ENCODE data around the gene MEF2D. TPM values are rescaled to one million over a fixed set of nuclear protein-coding genes. Genes with fewer than 3 reads are reported as not detected.

MEF2D gene
- total RNA-seq, 5 donors from 2014 or later (not counting 1 experiment from before 2014, with no cell fraction given) = 60.7 to 133 (median 79.3) TPM

- H3K27ac Mint-ChIP-seq = peak overlapping the region; percentile 92
- DNase-seq = no peak
- H3K27me3 ChIP-seq (replicated peaks in 1 of 2; ENCODE audit: control insufficient read depth in 2 of 2, extremely low read depth in 1 of 2, insufficient read depth in 2 of 2, low read length in 1 of 2) = no peaks in the 10 kb centered on the region
- POLR2A ChIA-PET = interaction anchor here (0.6 to 1.6 kb wide), 5 partner anchors 9 to 80 kb away, joined by 3 to 14 read pairs (median 3); partner anchors contain the start of gene MEF2D (in 1 of the 2)
- peaks cover 58 to 95% of the 10 kb centered on the region in 2 experiments for H3K4me1 ChIP-seq (ENCODE audit: control insufficient read depth in 1 of 2, extremely low read depth in 1 of 2, insufficient read depth in 2 of 2, low read length in 2 of 2)
- peak overlapping the region; percentile 75 for H3K27ac ChIP-seq (ENCODE audit: low read length)
- peak overlapping the region in 1 of 2 donors; percentile 13 for H3K4me3 ChIP-seq (ENCODE audit: control insufficient read depth in 1 of 2, extremely low read depth in 1 of 2, low read length in 1 of 2)
- no peak for ATAC-seq (replicated peaks in 1 of 4)
- H3K4me1 Mint-ChIP-seq = peaks cover 96 to 99% (median 97%) of the 10 kb centered on the region in 3 donors
- no peaks in the 10 kb centered on the region for H3K27me3 Mint-ChIP-seq
- no peaks in the 10 kb centered on the region for H3K9me3 ChIP-seq
- 40% methylated on average over 7 of the region's 10 CpGs for WGBS (ENCODE audit: insufficient coverage)
- H3K4me3 Mint-ChIP-seq = peak overlapping the region; percentile 54 to 82 (median 64)
- CTCF ChIA-PET = interaction anchor here (0.7 to 4.2 kb wide), 6 partner anchors 9 to 80 kb away, joined by 3 to 31 read pairs (median 6); partner anchors contain the start of gene MEF2D (in 1 of the 2)
- H3K36me3 ChIP-seq (ENCODE audit: control insufficient read depth in 2 of 2, extremely low read depth in 1 of 2, insufficient read depth in 1 of 2, low read length in 1 of 2) = peaks cover 0 to 24% of the 10 kb centered on the region in 2 donors
- H3K36me3 Mint-ChIP-seq = peaks cover 22% of the 10 kb centered on the region
- no peaks in the 10 kb centered on the region for H3K9me3 Mint-ChIP-seq
Measured at GRCh38 chr1:156490401-156491032, 10.1 kb downstream of the MEF2D start.

GRCh38 chr1:156489935-156490293, 10.7 kb downstream of the MEF2D start:
- Histone ChIP-seq H3K27me3 (replicated peaks in 1 of 2; ENCODE audit: control insufficient read depth in 2 of 2, extremely low read depth in 1 of 2, insufficient read depth in 2 of 2, low read length in 1 of 2) (no peaks in the 10 kb centered on the region), H3K27ac (ENCODE audit: low read length) (peak overlapping the region; percentile 75), H3K9me3 (no peaks in the 10 kb centered on the region), H3K4me3 (ENCODE audit: control insufficient read depth in 1 of 2, extremely low read depth in 1 of 2, low read length in 1 of 2) (peak overlapping the region in 1 of 2 donors; percentile 13), H3K4me1 (ENCODE audit: control insufficient read depth in 1 of 2, extremely low read depth in 1 of 2, insufficient read depth in 2 of 2, low read length in 2 of 2) (peaks cover 57 to 93% of the 10 kb centered on the region in 2 experiments), H3K36me3 (ENCODE audit: control insufficient read depth in 2 of 2, extremely low read depth in 1 of 2, insufficient read depth in 1 of 2, low read length in 1 of 2) (peaks cover 0 to 19% of the 10 kb centered on the region in 2 donors)
- no peak for DNase-seq
- ChIA-PET CTCF (interaction anchor here (0.9 to 4.2 kb wide), 6 partner anchors 9 to 15 kb away, joined by 5 to 31 read pairs (median 7); partner anchors contain the start of gene MEF2D (in 1 of the 2)), POLR2A (interaction anchor here in 1 of 2 donors (0.8 to 1.6 kb wide), 2 partner anchors 9 to 11 kb away, joined by 3 to 14 read pairs; partner anchors contain the start of gene MEF2D)
- H3K4me3 Mint-ChIP-seq = peak overlapping the region; percentile 48 to 82 (median 56)
- H3K27ac Mint-ChIP-seq = peak overlapping the region; percentile 92
- H3K27me3 Mint-ChIP-seq = no peaks in the 10 kb centered on the region
- WGBS (ENCODE audit: insufficient coverage) = 14% methylated on average over 6 of the region's 7 CpGs
- peaks cover 17% of the 10 kb centered on the region for H3K36me3 Mint-ChIP-seq
- H3K4me1 Mint-ChIP-seq = peaks cover 95 to 97% (median 95%) of the 10 kb centered on the region in 3 donors
- no peaks in the 10 kb centered on the region for H3K9me3 Mint-ChIP-seq
- peak in 1 of 4 experiments; percentile 1 for ATAC-seq (replicated peaks in 1 of 4)

- ATAC-seq (replicated peaks in 1 of 4) (peak; percentile 59 to 64 (median 61)), DNase-seq (peak in 25 of 35 experiments; percentile 16 to 61 (median 33))
- Histone ChIP-seq H3K36me3 (ENCODE audit: control insufficient read depth in 2 of 2, extremely low read depth in 1 of 2, insufficient read depth in 1 of 2, low read length in 1 of 2) (peaks cover 0 to 14% of the 10 kb centered on the region in 2 donors), H3K4me1 (ENCODE audit: control insufficient read depth in 1 of 2, extremely low read depth in 1 of 2, insufficient read depth in 2 of 2, low read length in 2 of 2) (peaks cover 51 to 93% of the 10 kb centered on the region in 2 experiments), H3K9me3 (no peaks in the 10 kb centered on the region), H3K4me3 (ENCODE audit: control insufficient read depth in 1 of 2, extremely low read depth in 1 of 2, low read length in 1 of 2) (peak overlapping the region; percentile 13 to 48), H3K27ac (ENCODE audit: low read length) (peak overlapping the region; percentile 75), H3K27me3 (replicated peaks in 1 of 2; ENCODE audit: control insufficient read depth in 2 of 2, extremely low read depth in 1 of 2, insufficient read depth in 2 of 2, low read length in 1 of 2) (no peaks in the 10 kb centered on the region)
- POLR2A ChIA-PET = interaction anchor here in 1 of 2 donors (0.6 to 1.6 kb wide), 3 partner anchors 9 to 176 kb away, joined by 3 to 14 read pairs (median 7); partner anchors contain the start of gene MEF2D
- CTCF ChIA-PET = interaction anchor here (0.9 to 4.2 kb wide), 6 partner anchors 9 to 29 kb away, joined by 3 to 31 read pairs (median 7); partner anchors contain the start of gene MEF2D (in 1 of the 2)
- peaks cover 94 to 96% (median 95%) of the 10 kb centered on the region in 3 donors for H3K4me1 Mint-ChIP-seq
- peak overlapping the region; percentile 92 for H3K27ac Mint-ChIP-seq
- peak overlapping the region; percentile 48 to 82 (median 56) for H3K4me3 Mint-ChIP-seq
- peaks cover 15% of the 10 kb centered on the region for H3K36me3 Mint-ChIP-seq
- WGBS (ENCODE audit: insufficient coverage) = 29% methylated on average over 5 of the region's 12 CpGs
- H3K9me3 Mint-ChIP-seq = no peaks in the 10 kb centered on the region
- no peaks in the 10 kb centered on the region for H3K27me3 Mint-ChIP-seq
Measured at GRCh38 chr1:156489166-156489934, 11.2 kb downstream of the MEF2D start.

GRCh38 chr1:156488566-156489165, 11.9 kb downstream of the MEF2D start:
- Histone ChIP-seq H3K9me3 (no peaks in the 10 kb centered on the region), H3K27ac (ENCODE audit: low read length) (peak overlapping the region; percentile 75), H3K36me3 (ENCODE audit: control insufficient read depth in 2 of 2, extremely low read depth in 1 of 2, insufficient read depth in 1 of 2, low read length in 1 of 2) (peaks cover 0 to 12% of the 10 kb centered on the region in 2 donors), H3K4me3 (ENCODE audit: control insufficient read depth in 1 of 2, extremely low read depth in 1 of 2, low read length in 1 of 2) (peak overlapping the region in 1 of 2 donors; percentile 13), H3K27me3 (replicated peaks in 1 of 2; ENCODE audit: control insufficient read depth in 2 of 2, extremely low read depth in 1 of 2, insufficient read depth in 2 of 2, low read length in 1 of 2) (no peaks in the 10 kb centered on the region), H3K4me1 (ENCODE audit: control insufficient read depth in 1 of 2, extremely low read depth in 1 of 2, insufficient read depth in 2 of 2, low read length in 2 of 2) (peaks cover 47 to 89% of the 10 kb centered on the region in 2 experiments)
- Mint-ChIP-seq H3K27ac (peak overlapping the region; percentile 92), H3K36me3 (peaks cover 15% of the 10 kb centered on the region), H3K9me3 (no peaks in the 10 kb centered on the region), H3K4me3 (peak overlapping the region; percentile 48 to 82 (median 56)), H3K27me3 (no peaks in the 10 kb centered on the region), H3K4me1 (peaks cover 94 to 96% (median 95%) of the 10 kb centered on the region in 3 donors)
- POLR2A ChIA-PET = interaction anchor here (0.6 to 0.9 kb wide), 3 partner anchors 9 to 176 kb away, joined by 3 to 7 read pairs (median 3); no protein-coding TSS in a partner anchor
- peak in 3 of 4 experiments; percentile 23 to 27 (median 24) for ATAC-seq (replicated peaks in 1 of 4)
- DNase-seq = peak in 1 of 35 experiments; percentile 47
- WGBS (ENCODE audit: insufficient coverage) = no CpG with 5 or more reads among the region's 5 CpGs
- CTCF ChIA-PET = interaction anchor here in 1 of 2 donors (0.5 to 4.2 kb wide), 5 partner anchors 8 to 140 kb away, joined by 3 to 31 read pairs (median 7); partner anchors contain the start of gene MEF2D

GRCh38 chr1:156487862-156488261, 12.7 kb downstream of the MEF2D start:
- Mint-ChIP-seq H3K9me3 (no peaks in the 10 kb centered on the region), H3K36me3 (peaks cover 14% of the 10 kb centered on the region), H3K27me3 (no peaks in the 10 kb centered on the region), H3K27ac (peak overlapping the region; percentile 92), H3K4me1 (peaks cover 89 to 94% (median 93%) of the 10 kb centered on the region in 3 donors), H3K4me3 (peak overlapping the region in 2 of 3 donors; percentile 56 to 82)
- ChIA-PET POLR2A (interaction anchor here in 1 of 2 donors (0.7 kb wide), 1 partner anchor 14 kb away, joined by 3 read pairs; no protein-coding TSS in a partner anchor), CTCF (interaction anchor here (0.6 to 4.2 kb wide), 3 partner anchors 14 to 147 kb away, joined by 3 to 31 read pairs (median 7); partner anchors contain the start of gene MEF2D (in 1 of the 2))
- Histone ChIP-seq H3K36me3 (ENCODE audit: control insufficient read depth in 2 of 2, extremely low read depth in 1 of 2, insufficient read depth in 1 of 2, low read length in 1 of 2) (peaks cover 0 to 17% of the 10 kb centered on the region in 2 donors), H3K4me3 (ENCODE audit: control insufficient read depth in 1 of 2, extremely low read depth in 1 of 2, low read length in 1 of 2) (no peak overlapping the region), H3K9me3 (no peaks in the 10 kb centered on the region), H3K4me1 (ENCODE audit: control insufficient read depth in 1 of 2, extremely low read depth in 1 of 2, insufficient read depth in 2 of 2, low read length in 2 of 2) (peaks cover 41 to 89% of the 10 kb centered on the region in 2 experiments), H3K27me3 (replicated peaks in 1 of 2; ENCODE audit: control insufficient read depth in 2 of 2, extremely low read depth in 1 of 2, insufficient read depth in 2 of 2, low read length in 1 of 2) (no peaks in the 10 kb centered on the region), H3K27ac (ENCODE audit: low read length) (peak overlapping the region; percentile 75)
- whole genome bisulfite sequencing (ENCODE audit: insufficient coverage) = 44% methylated on average over 2 of the region's 4 CpGs
- DNase-seq = peak in 1 of 35 experiments; percentile 38
- ATAC-seq (replicated peaks in 1 of 4) = peak in 1 of 4 experiments; percentile 36

All from T-cell (primary cell).